ENCODE data around the gene FBXL5.
"Not testable (repeated sequence)": the region's sequence is repeated elsewhere in the genome, so short reads cannot be mapped to it uniquely, and the experiment has no call there.

Gene FBXL5

GRCh38 chr4:15648600-15648999 is 6.6 kb downstream of the FBXL5 start:
- peaks cover 96% of the 10 kb centered on the region for H3K79me2 ChIP-seq (ENCODE audit: insufficient read depth, low read length)
- peaks cover 72% of the 10 kb centered on the region for H3K4me1 ChIP-seq (ENCODE audit: insufficient read depth, low read length, poor library complexity, severe bottlenecking)
- H3K4me3 ChIP-seq (ENCODE audit: low read length, poor library complexity, severe bottlenecking) = peak overlapping the region; percentile 77
- H4K20me1 ChIP-seq (ENCODE audit: insufficient read depth, low read length, poor library complexity, severe bottlenecking) = peaks cover 81% of the 10 kb centered on the region
- H3F3A ChIP-seq (ENCODE audit: low read depth) = peaks cover 4% of the 10 kb centered on the region; the same call in 1 of the 2 replicates
- H3K9me3 ChIP-seq (ENCODE audit: insufficient read depth, low read depth, low read length) = no peaks in the 10 kb centered on the region
- H3K9me2 ChIP-seq (replicated peaks; ENCODE audit: low read depth, low read length) = no peaks in the 10 kb centered on the region
- TF ChIP-seq EZH2phosphoT487 (IDR thresholded peaks at IDR 0.05; ENCODE audit: borderline replicate concordance) = no peak
- no peak for TF ChIP-seq CTCF (conservative IDR thresholded peaks at IDR 0.05; ENCODE audit: low read length)
- H3K27me3 ChIP-seq (ENCODE audit: insufficient read depth, low read length, poor library complexity, severe bottlenecking) = no peaks in the 10 kb centered on the region
- H3K9ac ChIP-seq (ENCODE audit: low read depth, low read length, poor library complexity, severe bottlenecking) = peak overlapping the region; percentile 63
- peak overlapping the region; percentile 93 for H3K4me2 ChIP-seq (ENCODE audit: low read depth, low read length, poor library complexity, severe bottlenecking)
- H2AFZ ChIP-seq (ENCODE audit: low read length) = no peak overlapping the region
- H3K36me3 ChIP-seq (ENCODE audit: insufficient read depth, low read length) = no peaks in the 10 kb centered on the region

- H3K79me2 ChIP-seq (ENCODE audit: insufficient read depth, low read length) = peaks cover 46% of the 10 kb centered on the region
These were observed 16.7 kb downstream of the FBXL5 start for GRCh38 chr4:15638418-15638817.

DNA sequence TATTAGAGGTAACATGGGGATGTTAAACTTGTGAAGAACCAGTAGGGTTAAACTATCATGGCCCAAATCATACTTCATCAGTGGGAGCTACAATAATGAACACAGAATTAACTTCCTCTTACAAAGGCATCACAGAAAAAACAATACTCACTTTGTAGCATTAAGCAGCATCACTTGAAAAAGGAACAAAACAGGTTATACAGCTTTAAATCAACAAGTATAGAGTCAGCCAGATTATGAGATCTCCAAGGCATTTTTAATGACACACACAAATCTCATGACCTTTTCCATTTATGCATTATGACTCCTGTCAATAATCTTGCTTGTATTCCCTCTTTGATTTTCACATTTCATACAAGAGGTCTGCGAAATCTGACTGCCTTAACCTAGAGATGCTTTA is 18.3 kb downstream of the FBXL5 start:
- Histone ChIP-seq H3K9me2 (replicated peaks; ENCODE audit: low read depth, low read length) (no peaks in the 10 kb centered on the region), H3K4me3 (ENCODE audit: low read length, poor library complexity, severe bottlenecking) (no peak overlapping the region), H3K27me3 (ENCODE audit: insufficient read depth, low read length, poor library complexity, severe bottlenecking) (no peaks in the 10 kb centered on the region), H3K9ac (ENCODE audit: low read depth, low read length, poor library complexity, severe bottlenecking) (no peak overlapping the region), H3K79me2 (ENCODE audit: insufficient read depth, low read length) (peaks cover 30% of the 10 kb centered on the region), H3K36me3 (ENCODE audit: insufficient read depth, low read length) (peaks cover 76% of the 10 kb centered on the region), H3K4me1 (ENCODE audit: insufficient read depth, low read length, poor library complexity, severe bottlenecking) (no peaks in the 10 kb centered on the region), H3K4me2 (ENCODE audit: low read depth, low read length, poor library complexity, severe bottlenecking) (no peak overlapping the region), H3F3A (ENCODE audit: low read depth) (no peaks in the 10 kb centered on the region), H4K20me1 (ENCODE audit: insufficient read depth, low read length, poor library complexity, severe bottlenecking) (peaks cover 8% of the 10 kb centered on the region), H2AFZ (ENCODE audit: low read length) (no peak overlapping the region), H3K9me3 (ENCODE audit: insufficient read depth, low read depth, low read length) (no peaks in the 10 kb centered on the region; the same call in 1 of the 2 replicates)
- no peak for TF ChIP-seq CTCF (conservative IDR thresholded peaks at IDR 0.05; ENCODE audit: low read length)
- TF ChIP-seq EZH2phosphoT487 (IDR thresholded peaks at IDR 0.05; ENCODE audit: borderline replicate concordance) = no peak

More at GRCh38 chr4:15638418-15638817, 16.7 kb downstream of the FBXL5 start:
- no peaks in the 10 kb centered on the region for H3K27me3 ChIP-seq (ENCODE audit: insufficient read depth, low read length, poor library complexity, severe bottlenecking)
- H3K9ac ChIP-seq (ENCODE audit: low read depth, low read length, poor library complexity, severe bottlenecking) = no peak overlapping the region
- H3K36me3 ChIP-seq (ENCODE audit: insufficient read depth, low read length) = peaks cover 65% of the 10 kb centered on the region
- no peaks in the 10 kb centered on the region for H3K9me2 ChIP-seq (replicated peaks; ENCODE audit: low read depth, low read length)
- H4K20me1 ChIP-seq (ENCODE audit: insufficient read depth, low read length, poor library complexity, severe bottlenecking) = peaks cover 19% of the 10 kb centered on the region
- H3K4me2 ChIP-seq (ENCODE audit: low read depth, low read length, poor library complexity, severe bottlenecking) = no peak overlapping the region
- H3F3A ChIP-seq (ENCODE audit: low read depth) = no peaks in the 10 kb centered on the region
- H2AFZ ChIP-seq (ENCODE audit: low read length) = no peak overlapping the region
- no peak for TF ChIP-seq EZH2phosphoT487 (IDR thresholded peaks at IDR 0.05; ENCODE audit: borderline replicate concordance)
- no peak overlapping the region for H3K4me3 ChIP-seq (ENCODE audit: low read length, poor library complexity, severe bottlenecking)
- H3K4me1 ChIP-seq (ENCODE audit: insufficient read depth, low read length, poor library complexity, severe bottlenecking) = no peaks in the 10 kb centered on the region
- no peaks in the 10 kb centered on the region; the same call in 1 of the 2 replicates for H3K9me3 ChIP-seq (ENCODE audit: insufficient read depth, low read depth, low read length)

DNA sequence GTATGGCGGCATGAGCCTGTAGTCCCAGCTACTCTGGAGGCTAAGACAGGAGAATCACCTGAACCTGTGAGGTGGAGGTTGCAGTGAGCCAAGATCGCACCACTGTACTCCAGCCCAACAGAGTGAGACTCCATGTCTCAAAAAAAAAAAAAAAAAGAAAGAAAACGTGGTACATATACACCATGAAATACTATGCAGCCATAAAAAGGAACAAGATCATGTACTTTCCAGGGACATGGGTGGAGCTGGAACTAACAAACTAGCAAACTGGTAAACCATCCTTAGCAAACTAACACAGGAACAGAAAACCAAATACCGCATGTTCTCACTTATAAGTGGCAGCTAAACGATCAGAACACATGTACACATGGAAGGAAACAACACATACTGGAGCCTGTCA is 37.8 kb downstream of the FBXL5 start:
- H3K4me3 ChIP-seq (ENCODE audit: low read length, poor library complexity, severe bottlenecking); H3K4me1 ChIP-seq (ENCODE audit: insufficient read depth, low read length, poor library complexity, severe bottlenecking); H3K4me2 ChIP-seq (ENCODE audit: low read depth, low read length, poor library complexity, severe bottlenecking); H3K9me2 ChIP-seq (replicated peaks; ENCODE audit: low read depth, low read length); H4K20me1 ChIP-seq (ENCODE audit: insufficient read depth, low read length, poor library complexity, severe bottlenecking); H3K9ac ChIP-seq (ENCODE audit: low read depth, low read length, poor library complexity, severe bottlenecking); H2AFZ ChIP-seq (ENCODE audit: low read length); H3F3A ChIP-seq (ENCODE audit: low read depth); H3K27me3 ChIP-seq (ENCODE audit: insufficient read depth, low read length, poor library complexity, severe bottlenecking): not testable (repeated sequence)
- Histone ChIP-seq H3K9me3 (ENCODE audit: insufficient read depth, low read depth, low read length) (peaks cover 31% of the 10 kb centered on the region; the same call in 1 of the 2 replicates), H3K79me2 (ENCODE audit: insufficient read depth, low read length) (peaks cover 72% of the 10 kb centered on the region), H3K36me3 (ENCODE audit: insufficient read depth, low read length) (peaks cover 60% of the 10 kb centered on the region)

DNA sequence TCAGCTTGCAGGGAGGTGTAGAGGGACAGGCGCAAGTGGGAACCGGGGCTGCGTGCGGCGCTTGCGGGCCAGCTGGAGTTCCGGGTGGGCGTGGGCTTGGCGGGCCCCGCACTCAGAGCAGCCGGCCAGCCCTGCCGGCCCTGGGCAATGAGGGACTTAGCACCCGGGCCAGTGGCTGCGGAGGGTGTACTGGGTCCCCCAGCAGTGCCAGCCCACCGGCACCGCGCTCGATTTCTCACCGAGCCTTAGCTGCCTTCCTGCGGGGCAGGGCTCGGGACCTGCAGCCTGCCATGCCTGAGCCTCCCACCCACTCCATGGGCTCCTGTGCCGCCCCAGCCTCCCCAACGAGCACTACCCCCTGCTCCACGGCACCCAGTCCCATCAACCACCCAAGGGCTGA is 40.3 kb downstream of the FBXL5 start:
- not testable (repeated sequence) for H2AFZ ChIP-seq (ENCODE audit: low read length); H4K20me1 ChIP-seq (ENCODE audit: insufficient read depth, low read length, poor library complexity, severe bottlenecking); H3K4me1 ChIP-seq (ENCODE audit: insufficient read depth, low read length, poor library complexity, severe bottlenecking); H3K9ac ChIP-seq (ENCODE audit: low read depth, low read length, poor library complexity, severe bottlenecking); H3K27me3 ChIP-seq (ENCODE audit: insufficient read depth, low read length, poor library complexity, severe bottlenecking); H3K4me3 ChIP-seq (ENCODE audit: low read length, poor library complexity, severe bottlenecking); H3F3A ChIP-seq (ENCODE audit: low read depth); H3K4me2 ChIP-seq (ENCODE audit: low read depth, low read length, poor library complexity, severe bottlenecking); H3K9me2 ChIP-seq (replicated peaks; ENCODE audit: low read depth, low read length)
- peaks cover 48% of the 10 kb centered on the region for H3K36me3 ChIP-seq (ENCODE audit: insufficient read depth, low read length)
- peaks cover 50% of the 10 kb centered on the region for H3K79me2 ChIP-seq (ENCODE audit: insufficient read depth, low read length)
- H3K9me3 ChIP-seq (ENCODE audit: insufficient read depth, low read depth, low read length) = peaks cover 16% of the 10 kb centered on the region; the same call in 1 of the 2 replicates
